Measurements from ENCODE around the gene LRP3. TPM values are rescaled to one million over a fixed set of nuclear protein-coding genes. Genes with fewer than 3 reads are reported as not detected.

The LRP3 gene
- total and polyA plus RNA-seq, 2 of the 13 experiments (the other 11 are each of a cell fraction or from before 2014, with no cell fraction given): 17.6 to 51.6 TPM

GRCh38 chr19:33247441-33247819 lies 53.3 kb downstream of the LRP3 start (continued):
- no peak for TF ChIP-seq RARG (CRISPR knock-in tag; IDR thresholded peaks at IDR 0.05; ENCODE audit: low read depth)
- peak; percentile 97 for TF ChIP-seq NR2F2 (IDR thresholded peaks at IDR 0.05; ENCODE audit: borderline replicate concordance, low read depth)
- TF ChIP-seq PPARG (CRISPR knock-in tag; conservative IDR thresholded peaks at IDR 0.05): peak; percentile 86
- TF ChIP-seq NFE2 (CRISPR knock-in tag; IDR thresholded peaks at IDR 0.05): no peak
- no peak for TF ChIP-seq ZNF446 (CRISPR knock-in tag; IDR thresholded peaks at IDR 0.05)
- no peak for TF ChIP-seq ZNF678 (CRISPR knock-in tag; IDR thresholded peaks at IDR 0.05)
- TF ChIP-seq DMTF1 (CRISPR knock-in tag; IDR thresholded peaks at IDR 0.05): no peak
- no peak for TF ChIP-seq ZNF512 (CRISPR knock-in tag; IDR thresholded peaks at IDR 0.05)
- 0 out of 2 replicates have a peak, but pooled peaks have one; percentile 39 for TF ChIP-seq DPF2 (CRISPR knock-in tag; IDR thresholded peaks at IDR 0.05; ENCODE audit: borderline replicate concordance, low read depth)
- TF ChIP-seq WIZ (CRISPR knock-in tag; IDR thresholded peaks at IDR 0.05): no peak
- TF ChIP-seq NPAS2 (CRISPR knock-in tag; IDR thresholded peaks at IDR 0.05; ENCODE audit: borderline replicate concordance): no peak
- TF ChIP-seq FUBP1 (CRISPR knock-in tag; IDR thresholded peaks at IDR 0.05; ENCODE audit: borderline replicate concordance): no peak
- no peak for TF ChIP-seq ZNF569 (CRISPR knock-in tag; IDR thresholded peaks at IDR 0.05; ENCODE audit: borderline replicate concordance)
- TF ChIP-seq ZNF563 (CRISPR knock-in tag; IDR thresholded peaks at IDR 0.05): no peak
- TF ChIP-seq RBFOX2 (IDR thresholded peaks at IDR 0.05; ENCODE audit: low read depth, low read length): no peak
- no peak for TF ChIP-seq ZNF329 (CRISPR knock-in tag; IDR thresholded peaks at IDR 0.05; ENCODE audit: low read depth)
- TF ChIP-seq THAP11 (CRISPR knock-in tag; IDR thresholded peaks at IDR 0.05): peak; percentile 38; the same call in 1 of the 2 replicates
- peak; percentile 38 for TF ChIP-seq UBTF (CRISPR knock-in tag; IDR thresholded peaks at IDR 0.05)
- no peak for TF ChIP-seq ZNF451 (CRISPR knock-in tag; IDR thresholded peaks at IDR 0.05)
- TF ChIP-seq ETV5 (CRISPR knock-in tag; IDR thresholded peaks at IDR 0.05; ENCODE audit: borderline replicate concordance): no peak
- no peak for TF ChIP-seq ZNF567 (CRISPR knock-in tag; IDR thresholded peaks at IDR 0.05; ENCODE audit: borderline replicate concordance)
- TF ChIP-seq ZBTB2 (CRISPR knock-in tag; IDR thresholded peaks at IDR 0.05; ENCODE audit: low read depth): no peak
